ENCODE measurements around the gene CACNG4.
A peak's percentile ranks its signal among the peaks of the same experiment; 100 is the strongest.
"Not testable (repeated sequence)": the region's sequence is repeated elsewhere in the genome, so short reads cannot be mapped to it uniquely, and the experiment has no call there.

The CACNG4 gene

GRCh38 chr17:66971264-66971663, 6.8 kb downstream of the CACNG4 start:
- TF ChIP-seq CTCF (conservative IDR thresholded peaks at IDR 0.05): no peak
- no peak overlapping the region for H3K27ac ChIP-seq

DNA sequence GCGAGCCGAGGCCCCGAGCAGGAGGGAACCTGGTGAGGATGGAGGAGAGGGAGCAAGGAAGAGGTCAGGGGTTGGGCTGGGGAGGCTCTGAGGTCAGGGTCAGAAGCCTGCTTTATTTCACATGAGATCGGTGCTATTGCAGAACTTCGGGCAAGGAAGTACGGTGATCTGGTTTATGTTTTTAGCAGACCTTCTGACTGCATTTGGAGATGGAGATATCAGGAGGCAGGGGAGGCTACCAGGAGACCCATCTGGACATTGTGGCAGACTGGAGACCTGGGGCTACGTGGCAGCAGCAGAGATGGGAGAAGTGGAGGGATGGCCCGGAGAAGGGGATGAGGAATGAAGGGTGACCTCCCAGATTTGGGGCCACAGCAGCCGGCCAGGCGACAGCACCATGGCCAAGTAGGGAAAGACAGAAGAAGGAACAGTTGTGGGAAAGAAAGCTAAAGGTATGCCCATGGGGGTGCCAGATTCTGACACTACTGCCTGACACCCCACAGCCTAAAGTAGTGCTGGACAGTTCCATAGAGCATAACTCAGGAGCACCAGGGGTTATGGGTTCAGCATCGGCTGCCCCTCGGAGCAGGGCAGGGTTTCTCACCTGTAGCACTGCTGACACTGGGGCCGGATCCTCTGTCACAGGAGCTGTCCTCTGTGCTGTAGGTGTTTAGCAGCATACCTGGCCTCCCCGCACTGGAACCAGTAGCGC, 7.4 kb downstream of the CACNG4 start:
- no peak overlapping the region for H3K27ac ChIP-seq
- TF ChIP-seq CTCF (conservative IDR thresholded peaks at IDR 0.05): no peak

DNA sequence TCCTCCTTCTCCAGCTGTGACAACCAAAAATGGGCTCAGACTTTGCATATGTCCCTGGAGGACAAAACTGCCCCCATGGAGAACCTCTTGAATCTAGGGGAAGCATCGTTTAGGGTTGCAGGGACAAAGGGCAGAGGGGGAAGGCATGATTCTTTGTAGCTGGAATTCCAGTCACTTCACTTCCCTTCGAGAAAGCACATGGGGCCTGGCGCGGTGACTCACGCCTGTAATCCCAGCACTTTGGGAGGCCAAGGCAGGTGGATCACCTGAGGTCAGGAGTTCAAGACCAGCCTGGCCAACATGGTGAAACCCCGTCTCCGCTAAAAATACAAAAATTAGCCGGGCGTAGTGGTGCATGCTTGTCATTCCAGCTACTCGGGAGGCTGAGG, 7.9 kb downstream of the CACNG4 start:
- not testable (repeated sequence) for H3K27ac ChIP-seq

GRCh38 chr17:66975188-66975587, 10.7 kb downstream of the CACNG4 start:
- no peak for TF ChIP-seq CTCF (conservative IDR thresholded peaks at IDR 0.05)
- H3K27ac ChIP-seq: no peak overlapping the region

DNA sequence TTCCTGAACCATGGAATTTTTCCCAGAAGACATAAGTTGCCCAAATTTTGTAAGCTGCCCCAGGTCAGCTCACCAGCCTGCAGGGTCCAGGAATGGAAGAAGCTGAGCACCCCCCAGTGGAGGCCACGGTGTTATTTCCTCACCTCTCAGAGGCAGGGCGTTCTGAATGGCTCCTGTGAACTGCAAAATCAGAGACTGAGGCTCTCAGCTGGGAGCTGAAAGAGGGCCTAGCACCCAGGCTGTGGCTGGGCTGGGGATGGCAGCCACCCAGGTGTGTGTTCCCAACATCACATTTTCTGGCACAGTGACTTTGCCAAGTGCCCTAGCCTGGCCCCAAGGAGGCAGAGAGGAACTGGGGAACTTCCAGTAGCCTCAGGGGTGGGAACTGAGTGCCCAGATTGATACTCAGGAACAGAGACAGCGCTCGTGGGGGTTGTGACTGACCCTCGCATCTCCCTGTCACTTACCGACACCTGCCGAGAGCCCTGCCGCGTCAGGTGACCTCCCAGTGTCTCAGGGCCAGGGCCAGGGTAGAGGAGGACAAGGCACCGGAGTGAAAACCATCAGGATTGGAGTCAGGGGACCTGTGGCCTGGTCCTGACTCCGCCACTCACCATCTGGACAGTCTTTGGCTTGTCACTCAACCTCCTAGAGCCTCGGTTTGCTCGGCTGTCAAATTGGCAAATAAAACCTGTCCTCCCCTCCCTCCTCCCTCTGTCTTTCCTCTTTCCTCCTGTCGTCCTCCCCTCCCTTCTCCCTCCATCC, 11.3 kb downstream of the CACNG4 start:
- peak; percentile 35; the same call in 1 of the 2 replicates for TF ChIP-seq CTCF (conservative IDR thresholded peaks at IDR 0.05)
- H3K27ac ChIP-seq: no peak overlapping the region

- H3K27ac ChIP-seq: no peak overlapping the region
- no peak for TF ChIP-seq CTCF (conservative IDR thresholded peaks at IDR 0.05)
These were observed 11.8 kb downstream of the CACNG4 start for GRCh38 chr17:66976379-66976663.

GRCh38 chr17:66976781-66977201, 12.3 kb downstream of the CACNG4 start:
- no peak overlapping the region for H3K27ac ChIP-seq
- no peak for TF ChIP-seq CTCF (conservative IDR thresholded peaks at IDR 0.05)

DNA sequence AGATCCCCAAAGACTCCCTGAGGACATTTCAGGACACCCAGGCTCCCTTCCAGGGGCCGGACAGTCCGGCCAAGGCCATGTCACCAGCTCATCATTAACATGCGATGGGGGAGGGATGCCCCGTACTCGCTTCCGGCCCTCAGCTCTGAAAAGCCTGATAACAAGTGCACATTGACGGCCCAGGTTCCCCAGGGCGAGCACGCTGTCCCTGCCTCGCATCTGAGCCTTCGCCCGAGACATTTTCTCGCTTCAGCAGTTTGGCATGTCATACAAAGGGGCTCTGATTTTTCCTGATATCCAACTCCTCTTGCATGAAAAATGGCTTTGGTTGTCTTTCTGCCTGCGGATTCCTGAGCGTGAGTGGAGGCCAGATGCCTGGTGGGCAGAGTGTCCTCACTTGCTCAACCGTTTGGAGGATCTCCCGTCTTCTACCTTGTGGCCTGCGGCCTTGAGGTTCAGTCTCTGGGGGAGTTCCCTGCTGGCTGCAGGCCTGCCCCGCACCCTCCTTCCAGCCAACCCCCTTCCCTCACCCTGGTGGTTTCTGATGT, 14.1 kb downstream of the CACNG4 start:
- H3K27ac ChIP-seq: no peak overlapping the region

More for the DNA sequence above, 14.1 kb downstream of the CACNG4 start:
- TF ChIP-seq CTCF (conservative IDR thresholded peaks at IDR 0.05): no peak
